Measurements from ENCODE around the gene DNAH7. TPM values are rescaled to one million over a fixed set of nuclear protein-coding genes. Genes with fewer than 3 reads are reported as not detected.
"Not testable (repeated sequence)": the region's sequence is repeated elsewhere in the genome, so short reads cannot be mapped to it uniquely, and the experiment has no call there.

The DNAH7 gene
- polyA plus RNA-seq, 4 donors, result under 0.01 to 1.1 (median 0.10) TPM; not detected in 1

DNA sequence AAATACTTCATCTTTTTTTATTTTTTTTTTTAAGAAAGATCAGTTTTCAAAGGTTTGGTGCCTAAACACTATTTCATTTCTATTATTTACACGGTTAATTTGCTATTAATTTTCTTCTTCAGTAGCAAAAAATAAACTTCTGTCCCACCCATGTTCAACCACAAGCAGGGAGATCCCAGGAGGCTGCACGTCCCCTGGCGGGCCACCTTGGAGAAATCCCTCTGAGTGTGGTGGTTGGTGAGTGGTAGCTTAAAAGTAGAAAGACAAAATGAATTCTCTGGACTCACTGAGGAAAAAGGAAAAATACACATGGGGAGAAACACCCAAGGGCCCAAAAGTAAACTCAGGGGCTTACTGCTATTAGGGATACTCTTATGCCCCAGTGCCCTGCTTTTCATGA lies 143.5 kb downstream of the DNAH7 start:
- no peaks in the 10 kb centered on the region for H3K36me3 ChIP-seq (ENCODE audit: control insufficient read depth in 3 of 3, insufficient read depth in 2 of 3, low read depth in 1 of 3, low read length in 3 of 3)
- WGBS, 3 donors, result 87 to 91% (median 90%) methylated on average over 3 of the region's 3 CpGs
- H3K4me1 ChIP-seq (ENCODE audit: control insufficient read depth in 3 of 3, insufficient read depth in 2 of 3, low read depth in 1 of 3, low read length in 2 of 3), result no peaks in the 10 kb centered on the region
- H3K27ac ChIP-seq (ENCODE audit: low read depth in 1 of 3, low read length in 2 of 3), result no peak overlapping the region
- DNase-seq (no peak), FAIRE-seq (no peak)
- no peaks in the 10 kb centered on the region for H3K27me3 ChIP-seq (ENCODE audit: control insufficient read depth in 3 of 3, insufficient read depth in 3 of 3, low read length in 3 of 3)
- no peak overlapping the region for H3K4me3 ChIP-seq (ENCODE audit: low read depth in 1 of 3, low read length in 3 of 3)
- peaks cover 0 to 3% of the 10 kb centered on the region in 2 donors for H3K9me3 ChIP-seq (ENCODE audit: control insufficient read depth in 2 of 2, insufficient read depth in 1 of 2, low read depth in 1 of 2, low read length in 1 of 2)

DNA sequence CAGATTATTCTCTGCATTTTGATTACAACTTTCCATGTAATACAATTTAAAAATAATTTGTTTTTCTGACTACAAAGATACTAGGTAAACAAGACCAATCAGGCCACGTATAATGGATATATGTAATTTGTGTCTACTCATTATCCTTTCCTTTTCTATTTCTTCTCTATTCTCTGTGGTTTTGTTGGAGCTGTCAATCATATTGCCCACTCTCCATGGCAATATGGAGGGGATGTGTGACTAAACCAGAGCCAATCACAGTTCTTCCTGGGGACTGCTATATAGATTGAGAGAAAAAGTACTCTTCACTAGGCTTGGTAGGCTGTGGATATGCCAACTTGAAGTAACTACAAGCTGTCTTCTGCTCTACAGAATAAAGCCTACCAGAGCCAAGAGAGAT lies 144.7 kb downstream of the DNAH7 start:
- Histone ChIP-seq H3K4me1 (ENCODE audit: control insufficient read depth in 3 of 3, insufficient read depth in 2 of 3, low read depth in 1 of 3, low read length in 2 of 3) (no peaks in the 10 kb centered on the region), H3K9me3 (ENCODE audit: control insufficient read depth in 2 of 2, insufficient read depth in 1 of 2, low read depth in 1 of 2, low read length in 1 of 2) (no peaks in the 10 kb centered on the region), H3K36me3 (ENCODE audit: control insufficient read depth in 3 of 3, insufficient read depth in 2 of 3, low read depth in 1 of 3, low read length in 3 of 3) (no peaks in the 10 kb centered on the region), H3K4me3 (ENCODE audit: low read depth in 1 of 3, low read length in 3 of 3) (no peak overlapping the region), H3K27ac (ENCODE audit: low read depth in 1 of 3, low read length in 2 of 3) (no peak overlapping the region), H3K27me3 (ENCODE audit: control insufficient read depth in 3 of 3, insufficient read depth in 3 of 3, low read length in 3 of 3) (no peaks in the 10 kb centered on the region)
- WGBS, 3 donors, result 85 to 93% (median 93%) methylated on average over 1 of the region's 1 CpG
- FAIRE-seq, result no peak
- no peak for DNase-seq

DNA sequence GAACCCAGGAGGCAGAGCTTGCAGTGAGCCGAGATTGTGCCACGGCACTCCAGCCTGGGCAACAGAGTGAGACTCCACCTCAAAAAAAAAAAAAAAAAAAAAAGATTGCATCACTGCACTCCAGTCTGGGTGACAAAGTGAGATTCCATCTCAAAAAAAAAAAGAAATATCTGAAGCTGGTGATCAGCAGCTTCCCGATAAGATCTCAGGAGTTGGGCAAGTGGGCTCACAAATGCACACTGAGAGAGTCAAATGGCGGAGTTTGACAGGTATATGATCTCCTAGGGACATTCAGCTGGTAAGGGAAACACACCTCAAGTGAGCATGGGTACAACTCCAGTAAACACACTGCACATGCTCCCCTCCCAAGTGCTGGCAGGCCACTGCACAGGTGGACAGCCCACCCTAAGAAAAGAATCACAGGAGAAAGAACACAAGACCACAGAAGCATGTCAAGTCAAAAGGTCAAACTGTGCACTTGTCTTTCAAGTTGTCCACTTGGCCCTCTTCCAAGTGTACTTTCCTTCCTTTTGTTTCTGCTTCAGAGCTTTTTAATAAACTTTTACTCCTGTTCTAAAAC lies 151.5 kb downstream of the DNAH7 start:
- not testable (repeated sequence) for H3K27me3 ChIP-seq (ENCODE audit: control insufficient read depth in 3 of 3, insufficient read depth in 3 of 3, low read length in 3 of 3); DNase-seq; FAIRE-seq; H3K9me3 ChIP-seq (ENCODE audit: control insufficient read depth in 2 of 2, insufficient read depth in 1 of 2, low read depth in 1 of 2, low read length in 1 of 2); H3K4me1 ChIP-seq (ENCODE audit: control insufficient read depth in 3 of 3, insufficient read depth in 2 of 3, low read depth in 1 of 3, low read length in 2 of 3); H3K27ac ChIP-seq (ENCODE audit: low read depth in 1 of 3, low read length in 2 of 3); H3K36me3 ChIP-seq (ENCODE audit: control insufficient read depth in 3 of 3, insufficient read depth in 2 of 3, low read depth in 1 of 3, low read length in 3 of 3); H3K4me3 ChIP-seq (ENCODE audit: low read depth in 1 of 3, low read length in 3 of 3)
- 81 to 97% (median 94%) methylated on average over 4 of the region's 4 CpGs for WGBS, 3 donors

DNA sequence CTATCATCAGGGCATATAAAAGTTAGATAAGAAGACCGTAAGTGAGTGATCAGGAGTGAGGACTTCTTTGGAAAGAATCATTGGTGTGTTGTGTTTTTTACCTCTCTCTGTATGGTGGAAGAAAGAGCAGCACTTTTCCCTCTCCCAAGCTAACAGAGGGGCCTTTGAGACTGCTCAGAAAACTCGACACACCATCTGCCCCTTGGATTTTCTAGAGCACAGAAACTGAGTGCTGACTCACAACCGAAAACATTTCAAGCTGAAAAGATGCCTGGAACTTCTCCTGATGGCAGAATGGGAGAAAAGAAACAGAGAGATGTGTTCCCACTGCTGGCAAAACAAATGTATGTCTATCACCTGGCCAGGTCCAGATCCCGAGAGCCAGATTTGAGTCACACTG lies 156.6 kb downstream of the DNAH7 start:
- FAIRE-seq, result no peak
- DNase-seq, result no peak
- WGBS, 3 donors, result 61 to 80% (median 63%) methylated on average over 4 of the region's 4 CpGs

DNA sequence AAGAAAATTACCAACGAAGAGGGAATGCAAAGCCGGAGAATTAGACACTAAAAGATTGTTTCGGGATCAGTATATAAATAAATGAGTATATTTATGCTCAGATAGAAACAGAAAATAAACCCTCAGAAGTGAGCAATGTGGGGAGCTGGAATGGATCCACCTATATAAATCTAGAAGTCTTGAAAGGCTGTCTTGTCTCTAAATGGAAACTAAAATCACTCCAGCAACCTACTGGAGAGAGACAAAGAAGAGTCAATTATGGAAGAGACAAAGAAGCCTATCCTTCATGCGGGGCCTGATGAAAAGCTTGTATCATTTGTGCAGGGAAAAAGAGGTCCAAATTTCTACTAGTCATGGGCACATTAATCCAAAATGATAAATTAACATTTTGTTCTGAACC lies 158.1 kb downstream of the DNAH7 start:
- H3K4me3 ChIP-seq (ENCODE audit: low read depth in 1 of 3, low read length in 3 of 3), result no peak overlapping the region
- H3K4me1 ChIP-seq (ENCODE audit: control insufficient read depth in 3 of 3, insufficient read depth in 2 of 3, low read depth in 1 of 3, low read length in 2 of 3), result no peaks in the 10 kb centered on the region
- no peak overlapping the region for H3K27ac ChIP-seq (ENCODE audit: low read depth in 1 of 3, low read length in 2 of 3)
- FAIRE-seq (no peak), DNase-seq (no peak)
- 66 to 85% (median 82%) methylated on average over 4 of the region's 4 CpGs for WGBS, 3 donors
- no peaks in the 10 kb centered on the region for H3K27me3 ChIP-seq (ENCODE audit: control insufficient read depth in 3 of 3, insufficient read depth in 3 of 3, low read length in 3 of 3)
- H3K9me3 ChIP-seq (ENCODE audit: control insufficient read depth in 2 of 2, insufficient read depth in 1 of 2, low read depth in 1 of 2, low read length in 1 of 2), result no peaks in the 10 kb centered on the region
- H3K36me3 ChIP-seq (ENCODE audit: control insufficient read depth in 3 of 3, insufficient read depth in 2 of 3, low read depth in 1 of 3, low read length in 3 of 3), result no peaks in the 10 kb centered on the region

More for the DNA sequence above, 156.6 kb downstream of the DNAH7 start:
- Histone ChIP-seq H3K9me3 (ENCODE audit: control insufficient read depth in 2 of 2, insufficient read depth in 1 of 2, low read depth in 1 of 2, low read length in 1 of 2) (no peaks in the 10 kb centered on the region), H3K4me3 (ENCODE audit: low read depth in 1 of 3, low read length in 3 of 3) (no peak overlapping the region), H3K27me3 (ENCODE audit: control insufficient read depth in 3 of 3, insufficient read depth in 3 of 3, low read length in 3 of 3) (no peaks in the 10 kb centered on the region), H3K4me1 (ENCODE audit: control insufficient read depth in 3 of 3, insufficient read depth in 2 of 3, low read depth in 1 of 3, low read length in 2 of 3) (no peaks in the 10 kb centered on the region), H3K36me3 (ENCODE audit: control insufficient read depth in 3 of 3, insufficient read depth in 2 of 3, low read depth in 1 of 3, low read length in 3 of 3) (no peaks in the 10 kb centered on the region), H3K27ac (ENCODE audit: low read depth in 1 of 3, low read length in 2 of 3) (no peak overlapping the region)

DNA sequence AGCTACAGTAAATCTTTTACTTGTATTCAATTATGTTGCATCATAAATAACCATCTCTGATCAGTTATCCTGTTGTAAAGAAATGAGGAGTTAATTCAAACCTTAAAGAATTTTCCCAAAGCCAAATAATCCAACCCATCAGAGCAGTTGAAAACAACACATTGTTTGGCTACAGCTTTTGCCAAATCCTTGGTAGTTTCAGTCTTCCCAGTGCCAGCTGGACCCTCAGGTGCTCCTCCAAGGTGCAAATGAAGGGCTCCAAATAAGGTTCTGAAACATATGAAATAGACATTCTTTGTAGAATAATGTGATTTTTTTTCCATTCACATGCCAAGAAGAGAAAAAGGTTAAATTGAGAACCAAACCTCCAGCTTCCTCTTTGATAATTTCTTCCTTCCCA lies 158.7 kb downstream of the DNAH7 start:
- Histone ChIP-seq H3K4me3 (ENCODE audit: low read depth in 1 of 3, low read length in 3 of 3) (no peak overlapping the region), H3K4me1 (ENCODE audit: control insufficient read depth in 3 of 3, insufficient read depth in 2 of 3, low read depth in 1 of 3, low read length in 2 of 3) (no peaks in the 10 kb centered on the region), H3K9me3 (ENCODE audit: control insufficient read depth in 2 of 2, insufficient read depth in 1 of 2, low read depth in 1 of 2, low read length in 1 of 2) (no peaks in the 10 kb centered on the region), H3K27ac (ENCODE audit: low read depth in 1 of 3, low read length in 2 of 3) (no peak overlapping the region), H3K36me3 (ENCODE audit: control insufficient read depth in 3 of 3, insufficient read depth in 2 of 3, low read depth in 1 of 3, low read length in 3 of 3) (no peaks in the 10 kb centered on the region), H3K27me3 (ENCODE audit: control insufficient read depth in 3 of 3, insufficient read depth in 3 of 3, low read length in 3 of 3) (no peaks in the 10 kb centered on the region)
- DNase-seq, result no peak
- no peak for FAIRE-seq

DNA sequence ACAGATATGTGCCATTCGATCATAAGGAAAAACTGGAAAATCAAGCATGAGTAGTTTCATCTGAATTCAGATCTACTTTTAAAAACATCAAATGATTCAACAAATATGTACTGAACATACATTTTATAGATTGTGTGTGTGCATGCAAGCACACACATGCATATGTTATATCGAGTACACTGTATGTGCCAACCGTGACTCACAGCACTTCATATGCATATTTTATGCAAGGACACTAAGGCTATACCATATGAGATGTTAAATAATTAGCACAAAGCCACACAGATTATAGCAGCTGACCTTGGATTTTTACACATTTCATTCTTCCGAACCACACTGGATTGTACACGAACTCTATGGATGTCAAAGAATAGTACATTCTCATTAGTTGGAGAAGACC lies 161.2 kb downstream of the DNAH7 start:
- no peak for DNase-seq
- Histone ChIP-seq H3K27me3 (ENCODE audit: control insufficient read depth in 3 of 3, insufficient read depth in 3 of 3, low read length in 3 of 3) (no peaks in the 10 kb centered on the region), H3K4me1 (ENCODE audit: control insufficient read depth in 3 of 3, insufficient read depth in 2 of 3, low read depth in 1 of 3, low read length in 2 of 3) (no peaks in the 10 kb centered on the region), H3K9me3 (ENCODE audit: control insufficient read depth in 2 of 2, insufficient read depth in 1 of 2, low read depth in 1 of 2, low read length in 1 of 2) (no peaks in the 10 kb centered on the region), H3K27ac (ENCODE audit: low read depth in 1 of 3, low read length in 2 of 3) (no peak overlapping the region), H3K36me3 (ENCODE audit: control insufficient read depth in 3 of 3, insufficient read depth in 2 of 3, low read depth in 1 of 3, low read length in 3 of 3) (no peaks in the 10 kb centered on the region), H3K4me3 (ENCODE audit: low read depth in 1 of 3, low read length in 3 of 3) (no peak overlapping the region)
- WGBS, 3 donors, result 92 to 94% (median 94%) methylated on average over 5 of the region's 5 CpGs
- no peak for FAIRE-seq

DNA sequence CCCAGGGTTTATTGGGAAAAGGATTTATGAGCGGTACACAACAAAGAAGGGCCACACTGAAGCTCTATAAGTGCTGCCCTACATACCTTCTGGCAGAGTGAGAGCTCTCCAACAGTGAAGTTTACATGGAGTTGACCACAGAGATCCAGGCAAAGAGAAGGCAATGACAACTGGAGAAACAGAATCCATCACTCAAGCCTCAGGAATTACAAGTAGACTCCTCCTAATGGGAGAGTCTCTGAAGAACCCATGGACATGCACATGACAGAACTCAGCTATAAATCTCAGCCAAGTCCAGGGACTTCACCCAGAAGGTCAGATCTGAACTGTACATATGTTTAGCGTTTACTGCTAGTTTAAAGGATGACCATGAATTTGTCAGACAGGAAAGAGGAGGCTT lies 164.7 kb downstream of the DNAH7 start:
- Histone ChIP-seq H3K4me1 (ENCODE audit: control insufficient read depth in 3 of 3, insufficient read depth in 2 of 3, low read depth in 1 of 3, low read length in 2 of 3) (no peaks in the 10 kb centered on the region), H3K4me3 (ENCODE audit: low read depth in 1 of 3, low read length in 3 of 3) (no peak overlapping the region), H3K9me3 (ENCODE audit: control insufficient read depth in 2 of 2, insufficient read depth in 1 of 2, low read depth in 1 of 2, low read length in 1 of 2) (no peaks in the 10 kb centered on the region), H3K36me3 (ENCODE audit: control insufficient read depth in 3 of 3, insufficient read depth in 2 of 3, low read depth in 1 of 3, low read length in 3 of 3) (no peaks in the 10 kb centered on the region), H3K27me3 (ENCODE audit: control insufficient read depth in 3 of 3, insufficient read depth in 3 of 3, low read length in 3 of 3) (no peaks in the 10 kb centered on the region), H3K27ac (ENCODE audit: low read depth in 1 of 3, low read length in 2 of 3) (no peak overlapping the region)
- 81 to 92% (median 85%) methylated on average over 2 of the region's 2 CpGs for whole genome bisulfite sequencing, 3 donors
- FAIRE-seq, result no peak
- no peak for DNase-seq

DNA sequence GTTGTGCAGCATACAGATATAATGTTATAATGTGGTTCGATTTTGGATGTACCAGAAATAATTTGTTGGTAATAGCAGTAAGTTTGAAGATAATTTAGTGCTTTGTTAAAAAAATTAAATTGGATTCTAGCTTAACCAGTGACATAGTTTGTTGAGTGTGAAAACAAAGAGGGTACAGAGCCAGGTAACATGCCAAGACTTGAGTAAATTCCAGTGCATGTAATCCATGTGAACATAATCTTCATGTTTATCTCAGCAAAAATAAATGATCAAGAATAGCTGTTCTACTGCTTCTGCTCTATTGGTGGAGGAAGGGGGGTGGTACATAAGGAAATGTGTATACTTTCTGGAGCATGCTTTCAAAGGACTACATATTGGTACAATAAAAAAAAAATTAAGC lies 165.8 kb downstream of the DNAH7 start:
- Histone ChIP-seq H3K9me3 (ENCODE audit: control insufficient read depth in 2 of 2, insufficient read depth in 1 of 2, low read depth in 1 of 2, low read length in 1 of 2) (no peaks in the 10 kb centered on the region), H3K27ac (ENCODE audit: low read depth in 1 of 3, low read length in 2 of 3) (no peak overlapping the region), H3K4me3 (ENCODE audit: low read depth in 1 of 3, low read length in 3 of 3) (no peak overlapping the region), H3K27me3 (ENCODE audit: control insufficient read depth in 3 of 3, insufficient read depth in 3 of 3, low read length in 3 of 3) (no peaks in the 10 kb centered on the region), H3K4me1 (ENCODE audit: control insufficient read depth in 3 of 3, insufficient read depth in 2 of 3, low read depth in 1 of 3, low read length in 2 of 3) (no peaks in the 10 kb centered on the region), H3K36me3 (ENCODE audit: control insufficient read depth in 3 of 3, insufficient read depth in 2 of 3, low read depth in 1 of 3, low read length in 3 of 3) (no peaks in the 10 kb centered on the region)
- no peak for DNase-seq
- 58 to 76% (median 65%) methylated on average over 1 of the region's 1 CpG for WGBS, 3 donors
- FAIRE-seq, result no peak

Data from small intestine (tissue), 7 donors.